ENCODE results near the gene DAP3. TPM values are rescaled to one million over a fixed set of nuclear protein-coding genes. Genes with fewer than 3 reads are reported as not detected.
"Not testable (repeated sequence)": the region's sequence is repeated elsewhere in the genome, so short reads cannot be mapped to it uniquely, and the experiment has no call there.

The DAP3 gene
- total RNA-seq, 2 experiments from 2014 or later: 105 to 106 TPM

- Histone ChIP-seq H3K36me3 (ENCODE audit: insufficient read depth, low read length) (no peaks in the 10 kb centered on the region), H3K27ac (ENCODE audit: low read depth in 1 of 2, low read length in 2 of 2) (no peak overlapping the region), H3K9me3 (ENCODE audit: control insufficient read depth in 1 of 2, insufficient read depth in 1 of 2, low read length in 2 of 2) (no peaks in the 10 kb centered on the region), H3K4me1 (ENCODE audit: insufficient read depth, low read length) (peaks cover 10% of the 10 kb centered on the region), H3K27me3 (ENCODE audit: control insufficient read depth in 1 of 2, insufficient read depth in 2 of 2, low read length in 2 of 2) (no peaks in the 10 kb centered on the region), H3K4me3 (ENCODE audit: low read length) (no peak overlapping the region)
- ATAC-seq (ENCODE audit: poor library complexity) (no peak), DNase-seq (no peak)
- H3K27me3 Mint-ChIP-seq: no peaks in the 10 kb centered on the region
- ChIA-PET CTCF (no interaction called here), POLR2A (no interaction called here)
- H3K4me1 Mint-ChIP-seq (ENCODE audit: low read depth): peaks cover 38% of the 10 kb centered on the region
- H3K36me3 Mint-ChIP-seq (ENCODE audit: low read depth): peaks cover 15% of the 10 kb centered on the region
- H3K9me3 Mint-ChIP-seq: no peaks in the 10 kb centered on the region
- peak overlapping the region; percentile 2 for H3K27ac Mint-ChIP-seq
- H3K4me3 Mint-ChIP-seq: no peak overlapping the region
- no peak for TF ChIP-seq CTCF (IDR thresholded peaks at IDR 0.05)
- intact Hi-C loops (cut with DNase I, micrococcal nuclease): no loop called here
These were observed 14.3 kb downstream of the DAP3 start for GRCh38 chr1:155703216-155703615.

GRCh38 chr1:155704414-155704813, 15.5 kb downstream of the DAP3 start:
- CTCF ChIA-PET; DNase-seq; POLR2A ChIA-PET; ATAC-seq (ENCODE audit: poor library complexity); H3K4me1 ChIP-seq (ENCODE audit: insufficient read depth, low read length); H3K27me3 Mint-ChIP-seq; H3K4me3 ChIP-seq (ENCODE audit: low read length); H3K9me3 ChIP-seq (ENCODE audit: control insufficient read depth in 1 of 2, insufficient read depth in 1 of 2, low read length in 2 of 2); intact Hi-C loops (cut with DNase I, micrococcal nuclease); H3K36me3 ChIP-seq (ENCODE audit: insufficient read depth, low read length); H3K9me3 Mint-ChIP-seq; H3K4me3 Mint-ChIP-seq; H3K27ac Mint-ChIP-seq; H3K27me3 ChIP-seq (ENCODE audit: control insufficient read depth in 1 of 2, insufficient read depth in 2 of 2, low read length in 2 of 2); H3K27ac ChIP-seq (ENCODE audit: low read depth in 1 of 2, low read length in 2 of 2): not testable (repeated sequence)
- Mint-ChIP-seq H3K36me3 (ENCODE audit: low read depth) (peaks cover 20% of the 10 kb centered on the region), H3K4me1 (ENCODE audit: low read depth) (peaks cover 29% of the 10 kb centered on the region)

DNA sequence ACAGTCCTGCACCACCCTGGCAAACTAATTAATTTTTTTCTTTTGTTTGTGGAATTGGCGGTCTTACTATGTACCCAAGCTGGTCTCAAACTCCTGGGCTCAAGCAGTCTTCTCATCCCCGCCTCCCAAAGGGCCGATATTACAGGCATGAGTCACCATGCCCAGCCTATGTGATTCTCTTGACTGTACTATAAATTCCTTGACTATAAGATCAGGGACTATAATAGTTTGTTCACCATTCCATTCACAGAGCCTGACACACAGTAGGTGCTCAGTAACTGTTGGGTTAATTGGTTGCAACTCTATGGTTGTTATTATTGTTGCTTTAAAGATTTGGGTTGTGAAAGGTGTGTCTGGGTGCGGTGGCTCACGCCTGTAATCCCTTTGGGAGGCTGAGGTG, 17.2 kb downstream of the DAP3 start:
- TF ChIP-seq CTCF (IDR thresholded peaks at IDR 0.05): no peak
- Mint-ChIP-seq H3K27ac (no peak overlapping the region), H3K4me1 (ENCODE audit: low read depth) (peaks cover 24% of the 10 kb centered on the region), H3K9me3 (no peaks in the 10 kb centered on the region), H3K4me3 (no peak overlapping the region), H3K27me3 (no peaks in the 10 kb centered on the region), H3K36me3 (ENCODE audit: low read depth) (peaks cover 29% of the 10 kb centered on the region)
- ChIA-PET CTCF (interaction anchor here (0.6 kb wide), 1 partner anchor 20 kb away, joined by 4 read pairs; no protein-coding TSS in a partner anchor), POLR2A (interaction anchor here (0.6 kb wide), 1 partner anchor 83 kb away, joined by 3 read pairs; no protein-coding TSS in a partner anchor)
- no peak overlapping the region for H3K27ac ChIP-seq (ENCODE audit: low read depth in 1 of 2, low read length in 2 of 2)
- no peak overlapping the region for H3K4me3 ChIP-seq (ENCODE audit: low read length)
- ATAC-seq (ENCODE audit: poor library complexity): no peak
- no peaks in the 10 kb centered on the region for H3K27me3 ChIP-seq (ENCODE audit: control insufficient read depth in 1 of 2, insufficient read depth in 2 of 2, low read length in 2 of 2)
- no peaks in the 10 kb centered on the region for H3K9me3 ChIP-seq (ENCODE audit: control insufficient read depth in 1 of 2, insufficient read depth in 1 of 2, low read length in 2 of 2)
- intact Hi-C loops (cut with DNase I, micrococcal nuclease): no loop called here
- peaks cover 6% of the 10 kb centered on the region for H3K4me1 ChIP-seq (ENCODE audit: insufficient read depth, low read length)
- peaks cover 10% of the 10 kb centered on the region for H3K36me3 ChIP-seq (ENCODE audit: insufficient read depth, low read length)
- no peak for DNase-seq

DNA sequence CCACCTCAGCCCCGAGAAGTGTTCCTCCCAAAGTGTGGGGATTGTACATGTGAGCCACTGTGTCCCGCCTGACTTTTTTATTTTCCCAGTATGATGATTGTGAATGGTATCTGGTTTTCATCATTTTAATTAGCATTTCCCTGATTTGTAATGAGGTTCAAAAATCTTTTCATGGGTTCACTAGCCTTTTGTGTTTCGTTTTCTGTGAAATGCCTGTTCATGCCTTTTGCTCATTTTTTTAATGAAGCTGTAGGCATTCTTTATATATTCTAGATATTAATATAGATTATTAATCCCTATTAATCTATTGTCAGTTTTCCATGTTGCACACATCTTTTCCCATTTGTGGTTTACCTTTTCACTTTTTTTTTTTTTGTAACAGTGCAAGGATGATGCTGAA, 20.5 kb downstream of the DAP3 start:
- no peak overlapping the region for H3K27ac ChIP-seq (ENCODE audit: low read depth in 1 of 2, low read length in 2 of 2)

DNA sequence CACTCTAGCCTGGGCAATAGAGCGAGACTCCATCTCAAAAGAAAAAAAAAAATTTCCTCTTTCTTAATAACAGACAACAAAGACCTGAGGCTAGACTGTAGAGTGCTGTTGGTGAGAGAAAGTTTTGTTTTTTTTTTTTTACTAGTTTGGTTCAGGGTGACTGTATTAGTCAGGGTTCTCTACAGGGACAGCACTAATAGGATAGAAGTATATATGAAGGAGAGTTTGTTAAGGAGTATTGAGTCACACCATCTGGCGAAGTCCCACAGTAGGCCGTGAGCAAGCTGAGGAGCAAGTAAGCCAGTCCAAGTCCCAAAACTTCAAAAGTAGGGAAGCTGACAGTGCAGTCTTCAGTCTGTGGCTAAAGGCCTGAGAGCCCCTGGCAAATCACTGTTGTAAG, 22.6 kb downstream of the DAP3 start:
- H3K4me1 ChIP-seq (ENCODE audit: insufficient read depth, low read length); H3K9me3 Mint-ChIP-seq; H3K4me3 Mint-ChIP-seq; H3K4me3 ChIP-seq (ENCODE audit: low read length); DNase-seq; POLR2A ChIA-PET; H3K27ac ChIP-seq (ENCODE audit: low read depth in 1 of 2, low read length in 2 of 2); H3K27me3 ChIP-seq (ENCODE audit: control insufficient read depth in 1 of 2, insufficient read depth in 2 of 2, low read length in 2 of 2); H3K9me3 ChIP-seq (ENCODE audit: control insufficient read depth in 1 of 2, insufficient read depth in 1 of 2, low read length in 2 of 2); ATAC-seq (ENCODE audit: poor library complexity); H3K27me3 Mint-ChIP-seq; intact Hi-C loops (cut with DNase I, micrococcal nuclease); H3K27ac Mint-ChIP-seq; CTCF ChIA-PET: not testable (repeated sequence)
- peaks cover 28% of the 10 kb centered on the region for H3K36me3 ChIP-seq (ENCODE audit: insufficient read depth, low read length)
- Mint-ChIP-seq H3K4me1 (ENCODE audit: low read depth) (peaks cover 23% of the 10 kb centered on the region), H3K36me3 (ENCODE audit: low read depth) (peaks cover 62% of the 10 kb centered on the region)

More for the DNA sequence above, 20.5 kb downstream of the DAP3 start:
- intact Hi-C loops (cut with DNase I, micrococcal nuclease): no loop called here
- Mint-ChIP-seq H3K36me3 (ENCODE audit: low read depth) (peaks cover 51% of the 10 kb centered on the region), H3K27ac (no peak overlapping the region), H3K4me1 (ENCODE audit: low read depth) (peaks cover 20% of the 10 kb centered on the region), H3K27me3 (no peaks in the 10 kb centered on the region), H3K4me3 (no peak overlapping the region), H3K9me3 (no peaks in the 10 kb centered on the region)
- H3K4me3 ChIP-seq (ENCODE audit: low read length): no peak overlapping the region
- CTCF ChIA-PET: no interaction called here
- ATAC-seq (ENCODE audit: poor library complexity): no peak
- no peak for TF ChIP-seq CTCF (IDR thresholded peaks at IDR 0.05)
- POLR2A ChIA-PET: no interaction called here
- no peaks in the 10 kb centered on the region for H3K9me3 ChIP-seq (ENCODE audit: control insufficient read depth in 1 of 2, insufficient read depth in 1 of 2, low read length in 2 of 2)
- peaks cover 21% of the 10 kb centered on the region for H3K36me3 ChIP-seq (ENCODE audit: insufficient read depth, low read length)
- H3K4me1 ChIP-seq (ENCODE audit: insufficient read depth, low read length): peaks cover 6% of the 10 kb centered on the region
- DNase-seq: no peak
- H3K27me3 ChIP-seq (ENCODE audit: control insufficient read depth in 1 of 2, insufficient read depth in 2 of 2, low read length in 2 of 2): no peaks in the 10 kb centered on the region

All from CD4-positive, alpha-beta T cell (primary cell).